Activated B cell treated with CpG ODN at 0.5 μM for 24 hours (primary cell): Measurements from ENCODE around the gene MSH4. TPM values are rescaled to one million over a fixed set of nuclear protein-coding genes. Genes with fewer than 3 reads are reported as not detected.
"Not testable (repeated sequence)": the region's sequence is repeated elsewhere in the genome, so short reads cannot be mapped to it uniquely, and the experiment has no call there.

Source experiments
- ATAC-seq: fragments of 200-7000 bp; cut with Tn5 transposase; one replicate; pipeline ENCODE4 v1.10.0; 2021; ENCODE audit warnings: low read depth, mild to moderate bottlenecking, moderate library complexity
- CTCF ChIA-PET: fragments of 350-600 bp; sonication (Branson Sonifier 250); formaldehyde crosslinking; loops from one replicate; lab custom pipeline; 2021; ENCODE audit warnings: antibody characterized with exemption; lab: Charles Lee
- POLR2A ChIA-PET: fragments of 350-600 bp; sonication (Branson Sonifier 250); formaldehyde crosslinking; loops from one replicate; lab custom pipeline; 2021; ENCODE audit warnings: antibody characterized with exemption; lab: Charles Lee
- DNase-seq: peaks from one replicate; pipeline ENCODE4 v3.0.0; 2022
- H3K27ac Mint-ChIP-seq: one replicate; pipeline ENCODE4 v1.8.0; 2020; ENCODE audit warnings: mixed read lengths
- H3K27me3 Mint-ChIP-seq: one replicate; pipeline ENCODE4 v1.8.0; 2021; ENCODE audit warnings: mixed read lengths
- H3K36me3 Mint-ChIP-seq: one replicate; pipeline ENCODE4 v1.8.0; 2021; ENCODE audit warnings: low read depth, mixed read lengths
- H3K4me1 Mint-ChIP-seq: one replicate; pipeline ENCODE4 v1.8.0; 2021; ENCODE audit warnings: mixed read lengths
- H3K4me3 Mint-ChIP-seq: one replicate; pipeline ENCODE4 v1.8.0; 2020; ENCODE audit warnings: mild to moderate bottlenecking, mixed read lengths
- H3K9me3 Mint-ChIP-seq: one replicate; pipeline ENCODE4 v1.8.0; 2020; ENCODE audit warnings: mixed read lengths
- intact Hi-C: fragments of 100-400 bp; cut with micrococcal nuclease; formaldehyde crosslinking; loops from one replicate; pipeline ENCODE4 v1.15.1; 2024
- total RNA-seq: library from RNA; stranded (reverse); gene quantifications from 2 replicates; pipeline ENCODE4 v1.2.3, GENCODE V29; 2022
- TF ChIP-seq, protein P1 (sequence below): fragments of 200-600 bp; IDR thresholded peaks from one replicate; pipeline ENCODE4 v1.8.0; 2022; ENCODE audit warnings: antibody characterized with exemption, mild to moderate bottlenecking

MSH4 gene
- total RNA-seq, 1 donor from 2014 or later, result 1.4 TPM

DNA sequence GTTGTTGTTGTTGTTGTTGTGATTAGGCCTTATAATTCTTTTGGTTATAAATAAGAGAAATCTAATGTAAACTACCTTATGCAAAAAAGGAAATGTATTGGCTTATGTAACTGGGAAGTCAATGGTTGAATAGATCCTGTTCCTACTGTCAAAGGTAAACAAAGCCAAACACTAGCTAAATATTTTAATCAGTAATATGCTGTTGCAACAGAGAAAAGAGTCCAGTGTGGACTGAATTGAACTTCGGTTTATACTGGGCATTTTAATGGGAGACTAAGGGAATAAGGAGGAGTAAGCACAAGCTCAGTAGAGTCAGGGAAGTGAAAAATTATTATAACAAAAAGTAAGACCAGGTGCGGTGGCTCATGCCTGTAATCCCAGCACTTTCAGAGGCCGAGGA is 15.4 kb downstream of the MSH4 start:
- CTCF ChIA-PET, result no interaction called here

DNA sequence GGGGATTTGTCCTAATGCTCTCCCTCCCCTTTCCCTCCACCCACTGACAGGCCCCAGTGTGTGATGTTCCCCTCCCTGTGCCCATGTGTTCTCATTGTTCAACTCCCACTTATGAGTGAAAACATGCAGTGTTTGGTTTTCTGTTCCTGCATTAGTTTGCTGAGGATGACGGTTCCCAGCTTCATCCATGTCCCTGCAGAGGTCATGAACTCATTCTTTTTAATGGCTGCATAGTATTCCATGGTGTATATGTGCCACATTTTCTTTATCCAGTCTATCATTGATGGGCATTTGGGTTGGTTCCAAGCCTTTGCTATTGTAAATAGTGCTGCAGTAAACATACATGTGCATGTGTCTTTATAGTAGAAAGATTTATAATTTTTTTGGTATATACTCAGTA is 26.9 kb downstream of the MSH4 start:
- H3K9me3 Mint-ChIP-seq, result peaks cover 12% of the 10 kb centered on the region
- peaks cover 27% of the 10 kb centered on the region for H3K36me3 Mint-ChIP-seq
- H3K27me3 Mint-ChIP-seq, DNase-seq, H3K4me3 Mint-ChIP-seq, intact Hi-C loops, CTCF ChIA-PET, H3K4me1 Mint-ChIP-seq, H3K27ac Mint-ChIP-seq, ATAC-seq, POLR2A ChIA-PET: not testable (repeated sequence)

More for the DNA sequence above, 15.4 kb downstream of the MSH4 start:
- H3K27me3 Mint-ChIP-seq, result no peaks in the 10 kb centered on the region
- H3K4me3 Mint-ChIP-seq, result no peak overlapping the region
- TF ChIP-seq, protein P1, sequence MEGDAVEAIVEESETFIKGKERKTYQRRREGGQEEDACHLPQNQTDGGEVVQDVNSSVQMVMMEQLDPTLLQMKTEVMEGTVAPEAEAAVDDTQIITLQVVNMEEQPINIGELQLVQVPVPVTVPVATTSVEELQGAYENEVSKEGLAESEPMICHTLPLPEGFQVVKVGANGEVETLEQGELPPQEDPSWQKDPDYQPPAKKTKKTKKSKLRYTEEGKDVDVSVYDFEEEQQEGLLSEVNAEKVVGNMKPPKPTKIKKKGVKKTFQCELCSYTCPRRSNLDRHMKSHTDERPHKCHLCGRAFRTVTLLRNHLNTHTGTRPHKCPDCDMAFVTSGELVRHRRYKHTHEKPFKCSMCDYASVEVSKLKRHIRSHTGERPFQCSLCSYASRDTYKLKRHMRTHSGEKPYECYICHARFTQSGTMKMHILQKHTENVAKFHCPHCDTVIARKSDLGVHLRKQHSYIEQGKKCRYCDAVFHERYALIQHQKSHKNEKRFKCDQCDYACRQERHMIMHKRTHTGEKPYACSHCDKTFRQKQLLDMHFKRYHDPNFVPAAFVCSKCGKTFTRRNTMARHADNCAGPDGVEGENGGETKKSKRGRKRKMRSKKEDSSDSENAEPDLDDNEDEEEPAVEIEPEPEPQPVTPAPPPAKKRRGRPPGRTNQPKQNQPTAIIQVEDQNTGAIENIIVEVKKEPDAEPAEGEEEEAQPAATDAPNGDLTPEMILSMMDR, result no peak
- H3K9me3 Mint-ChIP-seq, result no peaks in the 10 kb centered on the region
- intact Hi-C loops, result no loop called here
- H3K36me3 Mint-ChIP-seq, result no peaks in the 10 kb centered on the region
- H3K27ac Mint-ChIP-seq, result no peak overlapping the region
- no peak for DNase-seq
- no peaks in the 10 kb centered on the region for H3K4me1 Mint-ChIP-seq
- POLR2A ChIA-PET, result no interaction called here
- no peak for ATAC-seq

DNA sequence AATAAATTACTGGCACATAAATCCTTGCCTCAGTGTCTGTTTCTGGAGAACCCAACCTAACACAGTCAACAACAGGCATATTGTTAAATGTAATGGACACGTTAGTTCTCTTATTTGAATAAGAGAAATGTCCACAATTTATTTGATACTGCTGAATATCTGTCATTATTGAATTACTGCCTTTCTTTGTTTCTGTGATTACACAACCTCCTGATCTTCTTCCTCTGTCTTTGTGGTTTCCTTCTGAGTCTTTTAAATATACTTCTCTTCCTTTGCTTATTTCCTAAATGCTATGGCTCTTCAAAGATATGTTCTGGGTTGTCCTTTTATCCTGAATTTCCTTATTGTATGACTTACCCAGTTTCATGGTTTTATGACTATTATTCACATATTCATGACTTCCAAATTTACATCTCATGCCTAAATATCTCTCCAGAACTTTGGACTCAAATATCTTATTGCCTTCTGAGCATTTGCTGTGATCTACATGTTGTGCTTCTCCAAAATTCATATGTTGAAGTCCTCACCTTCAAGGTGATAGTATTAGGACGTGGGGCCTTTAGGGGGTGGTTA is 39.9 kb downstream of the MSH4 start:
- H3K27ac Mint-ChIP-seq, result no peak overlapping the region
- no peak for DNase-seq
- ATAC-seq, result no peak
- intact Hi-C loops, result no loop called here
- peaks cover 8% of the 10 kb centered on the region for H3K9me3 Mint-ChIP-seq
- ChIA-PET POLR2A (no interaction called here), CTCF (no interaction called here)
- TF ChIP-seq, protein P1, result no peak
- H3K27me3 Mint-ChIP-seq, result no peaks in the 10 kb centered on the region
- H3K4me3 Mint-ChIP-seq, result no peak overlapping the region
- no peaks in the 10 kb centered on the region for H3K4me1 Mint-ChIP-seq
- H3K36me3 Mint-ChIP-seq, result no peaks in the 10 kb centered on the region

DNA sequence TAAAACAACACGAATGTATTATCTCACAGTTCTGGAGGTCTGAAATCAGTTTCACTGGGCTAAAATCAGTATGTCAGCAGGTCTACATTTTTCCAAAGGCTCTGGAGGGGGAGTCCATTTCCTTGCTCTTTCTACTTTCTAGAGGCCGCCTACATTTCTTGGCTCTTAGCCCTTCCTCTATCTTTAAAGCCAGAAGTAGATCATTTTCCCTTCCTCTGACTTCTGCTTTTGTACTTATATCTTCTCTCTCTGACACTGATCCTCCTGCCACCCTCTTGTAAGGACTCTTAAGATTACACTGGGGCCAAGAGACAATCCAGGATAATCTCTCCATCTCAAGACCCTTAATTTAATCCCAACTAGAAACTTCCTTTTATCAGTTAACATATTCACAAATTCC is 41.4 kb downstream of the MSH4 start:
- Mint-ChIP-seq H3K27ac (no peak overlapping the region), H3K9me3 (peaks cover 8% of the 10 kb centered on the region), H3K27me3 (no peaks in the 10 kb centered on the region), H3K36me3 (no peaks in the 10 kb centered on the region), H3K4me1 (no peaks in the 10 kb centered on the region), H3K4me3 (no peak overlapping the region)
- DNase-seq (no peak), ATAC-seq (no peak)
- CTCF ChIA-PET, result no interaction called here
- POLR2A ChIA-PET, result no interaction called here
- TF ChIP-seq, protein P1, result no peak
- intact Hi-C loops, result no loop called here

DNA sequence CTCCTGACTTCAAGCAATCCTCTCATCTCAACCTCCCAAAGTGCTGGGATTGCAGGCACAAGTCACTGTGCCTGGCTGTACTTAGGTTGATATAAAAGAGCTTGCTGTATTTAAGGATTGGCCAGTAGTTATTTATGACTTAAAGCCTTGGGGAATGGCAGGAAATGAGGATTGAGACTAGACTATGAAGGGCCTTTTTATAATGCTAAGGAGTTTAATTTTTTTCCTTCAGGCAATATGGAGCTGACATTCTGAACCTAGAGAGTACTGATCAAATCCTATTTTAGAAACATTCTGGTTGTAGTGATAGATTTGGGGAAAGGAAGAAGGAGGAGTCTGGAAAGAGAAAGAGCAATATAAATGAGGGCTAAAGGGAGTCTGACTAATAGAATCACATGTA is 44.7 kb downstream of the MSH4 start:
- ChIA-PET POLR2A (no interaction called here), CTCF (no interaction called here)
- Mint-ChIP-seq H3K9me3 (peaks cover 2% of the 10 kb centered on the region), H3K27me3 (no peaks in the 10 kb centered on the region), H3K4me3 (no peak overlapping the region), H3K36me3 (no peaks in the 10 kb centered on the region), H3K4me1 (no peaks in the 10 kb centered on the region), H3K27ac (no peak overlapping the region)
- DNase-seq, result no peak
- TF ChIP-seq, protein P1, result no peak
- intact Hi-C loops, result no loop called here
- no peak for ATAC-seq

DNA sequence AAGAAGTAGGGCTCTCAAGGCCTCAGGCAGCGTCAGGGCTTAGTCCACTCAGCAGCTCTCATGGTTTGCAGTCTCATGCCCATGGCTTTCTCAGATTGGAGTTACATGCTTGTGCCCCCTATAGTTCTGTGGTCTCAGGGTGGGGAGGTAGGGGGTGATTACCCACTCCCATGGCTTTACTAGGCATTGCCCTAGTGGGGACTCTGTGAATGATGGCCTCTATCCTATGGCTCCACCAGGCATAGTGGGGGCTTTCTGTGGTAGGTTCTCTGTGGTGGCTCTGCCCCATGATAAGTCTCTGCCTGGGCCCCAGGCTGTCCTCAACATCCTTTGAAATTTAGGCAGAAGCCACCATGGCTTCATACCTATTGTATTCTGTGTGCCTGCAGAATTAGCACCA is 48.9 kb downstream of the MSH4 start:
- Mint-ChIP-seq H3K27me3 (no peaks in the 10 kb centered on the region), H3K27ac (no peak overlapping the region), H3K36me3 (no peaks in the 10 kb centered on the region), H3K9me3 (no peaks in the 10 kb centered on the region), H3K4me3 (no peak overlapping the region), H3K4me1 (no peaks in the 10 kb centered on the region)
- intact Hi-C loops, result no loop called here
- DNase-seq (no peak), ATAC-seq (no peak)
- POLR2A ChIA-PET, result no interaction called here
- CTCF ChIA-PET, result no interaction called here
- TF ChIP-seq, protein P1, result no peak
